ENCODE data around the gene KLHL28. TPM values are rescaled to one million over a fixed set of nuclear protein-coding genes. Genes with fewer than 3 reads are reported as not detected.

The KLHL28 gene
- total and polyA plus RNA-seq, 10 of the 15 experiments (the other 5 are each of a cell fraction or from before 2014, with no cell fraction given), result 2.7 to 9.8 (median 6.2) TPM

- DNase-seq (ENCODE audit: low read depth, low spot score) (no peak), FAIRE-seq (no peak), ATAC-seq (no peak)
- H2AFZ ChIP-seq (ENCODE audit: control insufficient read depth, low read depth, low read length), result no peak overlapping the region
- WGBS (ENCODE audit: insufficient coverage, insufficient replicate concordance, low lambda C conversion rate, missing lambda C conversion rate), result 67% methylated on average over 16 of the region's 16 CpGs
- H3K9ac ChIP-seq (ENCODE audit: control insufficient read depth, insufficient read depth, low read length), result no peak overlapping the region
- H3K9me3 ChIP-seq (replicated peaks; ENCODE audit: control insufficient read depth, insufficient read depth, low read length), result no peaks in the 10 kb centered on the region; the same call in 2 of the 3 replicates
- no peaks in the 10 kb centered on the region for H4K20me1 ChIP-seq (ENCODE audit: control insufficient read depth, insufficient read depth)
- no peaks in the 10 kb centered on the region for H3K36me3 ChIP-seq (ENCODE audit: control insufficient read depth in 2 of 2, insufficient read depth in 2 of 2, low read length in 1 of 2)
- ChIA-PET RAD21 (ENCODE audit: unreplicated experiment) (no interaction called here), POLR2A (no interaction called here), SMC1A (ENCODE audit: uncharacterized antibody, unreplicated experiment) (interaction anchor here (0.6 kb wide), 1 partner anchor 1950 kb away, joined by 3 read pairs; no protein-coding TSS in a partner anchor), CTCF (no interaction called here)
- H3K27ac ChIP-seq (ENCODE audit: control insufficient read depth, insufficient read depth), result no peak overlapping the region
- H3K4me2 ChIP-seq (ENCODE audit: control insufficient read depth, insufficient read depth), result no peak overlapping the region
- intact Hi-C loops (cut with micrococcal nuclease; ENCODE audit: unreplicated experiment) (no loop called here), in situ Hi-C loops (cut with MboI) (no loop called here)
- no peaks in the 10 kb centered on the region for H3K27me3 ChIP-seq (replicated peaks in 1 of 2; ENCODE audit: control insufficient read depth in 2 of 2, insufficient read depth in 2 of 2, low read length in 1 of 2)
- no peaks in the 10 kb centered on the region for H3K79me2 ChIP-seq (ENCODE audit: control insufficient read depth, insufficient read depth, low read length)
- H3K4me1 ChIP-seq (ENCODE audit: control insufficient read depth, insufficient read depth, low read length), result no peaks in the 10 kb centered on the region
- BruUV-seq (replicated peaks), result no TSS peak
- TF ChIP-seq POLR2AphosphoS2 (IDR thresholded peaks at IDR 0.05; ENCODE audit: low read depth, low read length) (no peak), NR2C2 (IDR thresholded peaks at IDR 0.05; ENCODE audit: borderline replicate concordance, control insufficient read depth, insufficient read length, low read depth) (no peak), TCF7 (IDR thresholded peaks at IDR 0.05; ENCODE audit: borderline replicate concordance) (no peak), NFYA (IDR thresholded peaks at IDR 0.05; ENCODE audit: borderline replicate concordance, low read depth, low read length) (no peak), ZNF217 (IDR thresholded peaks at IDR 0.05) (no peak)
- no peak overlapping the region for H3K4me3 ChIP-seq
Measured at GRCh38 chr14:44887596-44887955, 74.2 kb downstream of the KLHL28 start.

- 66% methylated on average over 34 of the region's 35 CpGs for WGBS (ENCODE audit: insufficient coverage, insufficient replicate concordance, low lambda C conversion rate, missing lambda C conversion rate)
- FAIRE-seq, result no peak
- ATAC-seq, result no peak
- TF ChIP-seq, protein P1, sequence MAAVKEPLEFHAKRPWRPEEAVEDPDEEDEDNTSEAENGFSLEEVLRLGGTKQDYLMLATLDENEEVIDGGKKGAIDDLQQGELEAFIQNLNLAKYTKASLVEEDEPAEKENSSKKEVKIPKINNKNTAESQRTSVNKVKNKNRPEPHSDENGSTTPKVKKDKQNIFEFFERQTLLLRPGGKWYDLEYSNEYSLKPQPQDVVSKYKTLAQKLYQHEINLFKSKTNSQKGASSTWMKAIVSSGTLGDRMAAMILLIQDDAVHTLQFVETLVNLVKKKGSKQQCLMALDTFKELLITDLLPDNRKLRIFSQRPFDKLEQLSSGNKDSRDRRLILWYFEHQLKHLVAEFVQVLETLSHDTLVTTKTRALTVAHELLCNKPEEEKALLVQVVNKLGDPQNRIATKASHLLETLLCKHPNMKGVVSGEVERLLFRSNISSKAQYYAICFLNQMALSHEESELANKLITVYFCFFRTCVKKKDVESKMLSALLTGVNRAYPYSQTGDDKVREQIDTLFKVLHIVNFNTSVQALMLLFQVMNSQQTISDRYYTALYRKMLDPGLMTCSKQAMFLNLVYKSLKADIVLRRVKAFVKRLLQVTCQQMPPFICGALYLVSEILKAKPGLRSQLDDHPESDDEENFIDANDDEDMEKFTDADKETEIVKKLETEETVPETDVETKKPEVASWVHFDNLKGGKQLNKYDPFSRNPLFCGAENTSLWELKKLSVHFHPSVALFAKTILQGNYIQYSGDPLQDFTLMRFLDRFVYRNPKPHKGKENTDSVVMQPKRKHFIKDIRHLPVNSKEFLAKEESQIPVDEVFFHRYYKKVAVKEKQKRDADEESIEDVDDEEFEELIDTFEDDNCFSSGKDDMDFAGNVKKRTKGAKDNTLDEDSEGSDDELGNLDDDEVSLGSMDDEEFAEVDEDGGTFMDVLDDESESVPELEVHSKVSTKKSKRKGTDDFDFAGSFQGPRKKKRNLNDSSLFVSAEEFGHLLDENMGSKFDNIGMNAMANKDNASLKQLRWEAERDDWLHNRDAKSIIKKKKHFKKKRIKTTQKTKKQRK (IDR thresholded peaks at IDR 0.05; ENCODE audit: low read depth, low read length), result no peak
- no peak for TF ChIP-seq SRF (IDR thresholded peaks at IDR 0.05; ENCODE audit: low read depth in 2 of 2, low read length in 2 of 2)
- no peak for TF ChIP-seq CHD2 (IDR thresholded peaks at IDR 0.05; ENCODE audit: borderline replicate concordance, low read depth, low read length)
- no peak for TF ChIP-seq SIX5 (IDR thresholded peaks at IDR 0.05; ENCODE audit: low read depth, low read length, severe bottlenecking)
- no peak for TF ChIP-seq ZSCAN29 (IDR thresholded peaks at IDR 0.05)
- TF ChIP-seq ZNF207 (IDR thresholded peaks at IDR 0.05; ENCODE audit: borderline replicate concordance), result no peak
- no peak for TF ChIP-seq SUZ12 (IDR thresholded peaks at IDR 0.05; ENCODE audit: unreplicated experiment)
- no peak for TF ChIP-seq NRF1 (conservative IDR thresholded peaks at IDR 0.05; ENCODE audit: low read depth, low read length)
- TF ChIP-seq NFIC (IDR thresholded peaks at IDR 0.05; ENCODE audit: low read depth, low read length), result no peak
Measured at GRCh38 chr14:44886860-44887595, 74.7 kb downstream of the KLHL28 start.

More at GRCh38 chr14:44886860-44887595, 74.7 kb downstream of the KLHL28 start:
- DNase-seq (ENCODE audit: low read depth, low spot score), result no peak
- Histone ChIP-seq H4K20me1 (ENCODE audit: control insufficient read depth, insufficient read depth) (no peaks in the 10 kb centered on the region), H3K4me3 (no peak overlapping the region), H3K9ac (ENCODE audit: control insufficient read depth, insufficient read depth, low read length) (no peak overlapping the region), H2AFZ (ENCODE audit: control insufficient read depth, low read depth, low read length) (no peak overlapping the region), H3K9me3 (replicated peaks; ENCODE audit: control insufficient read depth, insufficient read depth, low read length) (no peaks in the 10 kb centered on the region; the same call in 2 of the 3 replicates), H3K27me3 (replicated peaks in 1 of 2; ENCODE audit: control insufficient read depth in 2 of 2, insufficient read depth in 2 of 2, low read length in 1 of 2) (no peaks in the 10 kb centered on the region), H3K36me3 (ENCODE audit: control insufficient read depth in 2 of 2, insufficient read depth in 2 of 2, low read length in 1 of 2) (no peaks in the 10 kb centered on the region), H3K79me2 (ENCODE audit: control insufficient read depth, insufficient read depth, low read length) (no peaks in the 10 kb centered on the region), H3K27ac (ENCODE audit: control insufficient read depth, insufficient read depth) (no peak overlapping the region), H3K4me1 (ENCODE audit: control insufficient read depth, insufficient read depth, low read length) (no peaks in the 10 kb centered on the region), H3K4me2 (ENCODE audit: control insufficient read depth, insufficient read depth) (no peak overlapping the region)
- RAD21 ChIA-PET (ENCODE audit: unreplicated experiment), result no interaction called here
- intact Hi-C loops (cut with micrococcal nuclease; ENCODE audit: unreplicated experiment) (no loop called here), in situ Hi-C loops (cut with MboI) (no loop called here)
- CTCF ChIA-PET, result no interaction called here
- SMC1A ChIA-PET (ENCODE audit: uncharacterized antibody, unreplicated experiment), result interaction anchor here (0.7 kb wide), 1 partner anchor 370 kb away, joined by 3 read pairs; no protein-coding TSS in a partner anchor
- no TSS peak for BruUV-seq (replicated peaks)
- POLR2A ChIA-PET, result no interaction called here

Measured in GM12878 (cell line).